ENCODE measurements around the gene TMEM200B.

DNA sequence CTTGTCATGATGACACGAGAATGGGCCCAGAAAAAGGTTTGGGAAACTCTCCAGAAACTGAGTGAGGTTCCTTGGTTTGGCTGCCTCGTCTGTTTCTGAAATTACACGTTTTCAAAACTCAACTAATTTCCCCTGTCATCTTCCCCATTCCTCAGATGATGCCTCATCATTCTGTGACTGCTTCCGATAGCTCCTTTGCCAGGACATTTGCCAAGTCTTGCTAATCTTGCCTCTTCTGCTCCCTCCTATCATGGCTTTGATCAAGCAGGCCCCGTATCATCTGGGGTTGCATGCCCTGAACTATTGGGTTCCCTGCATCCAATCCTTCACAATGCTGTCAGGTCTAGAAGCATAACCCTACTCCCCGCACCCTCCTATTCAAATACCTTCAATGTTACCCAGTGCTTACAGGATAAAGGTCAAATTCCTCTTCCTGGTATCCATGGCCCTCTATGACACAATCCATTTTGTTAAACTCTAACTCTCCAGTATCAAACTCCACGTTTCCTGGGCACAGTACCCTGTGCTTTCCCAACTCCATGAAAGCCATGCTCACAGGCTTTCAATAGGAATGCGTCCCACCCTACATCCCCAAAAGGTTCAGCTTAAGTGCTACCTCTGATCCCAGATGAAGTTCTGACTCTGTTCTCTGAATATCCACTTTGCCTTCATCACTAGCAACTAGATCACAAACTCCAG lies 22.2 kb upstream of the TMEM200B start:
- TF ChIP-seq, protein P1, sequence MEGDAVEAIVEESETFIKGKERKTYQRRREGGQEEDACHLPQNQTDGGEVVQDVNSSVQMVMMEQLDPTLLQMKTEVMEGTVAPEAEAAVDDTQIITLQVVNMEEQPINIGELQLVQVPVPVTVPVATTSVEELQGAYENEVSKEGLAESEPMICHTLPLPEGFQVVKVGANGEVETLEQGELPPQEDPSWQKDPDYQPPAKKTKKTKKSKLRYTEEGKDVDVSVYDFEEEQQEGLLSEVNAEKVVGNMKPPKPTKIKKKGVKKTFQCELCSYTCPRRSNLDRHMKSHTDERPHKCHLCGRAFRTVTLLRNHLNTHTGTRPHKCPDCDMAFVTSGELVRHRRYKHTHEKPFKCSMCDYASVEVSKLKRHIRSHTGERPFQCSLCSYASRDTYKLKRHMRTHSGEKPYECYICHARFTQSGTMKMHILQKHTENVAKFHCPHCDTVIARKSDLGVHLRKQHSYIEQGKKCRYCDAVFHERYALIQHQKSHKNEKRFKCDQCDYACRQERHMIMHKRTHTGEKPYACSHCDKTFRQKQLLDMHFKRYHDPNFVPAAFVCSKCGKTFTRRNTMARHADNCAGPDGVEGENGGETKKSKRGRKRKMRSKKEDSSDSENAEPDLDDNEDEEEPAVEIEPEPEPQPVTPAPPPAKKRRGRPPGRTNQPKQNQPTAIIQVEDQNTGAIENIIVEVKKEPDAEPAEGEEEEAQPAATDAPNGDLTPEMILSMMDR (IDR thresholded peaks at IDR 0.05): no peak
- TF ChIP-seq EP300 (IDR thresholded peaks at IDR 0.05): no peak
